ENCODE data around the gene DMD. TPM values are rescaled to one million over a fixed set of nuclear protein-coding genes. Genes with fewer than 3 reads are reported as not detected.

DMD gene
- total and polyA plus RNA-seq, 2 experiments from 2014 or later: 1.5 to 2.0 TPM

- Histone ChIP-seq H3K9me2 (ENCODE audit: insufficient read depth) (no peaks in the 10 kb centered on the region), H2AFZ (no peak overlapping the region), H3K79me2 (ENCODE audit: insufficient read depth) (no peaks in the 10 kb centered on the region), H3K9me3 (ENCODE audit: low read depth) (no peaks in the 10 kb centered on the region), H3K9ac (no peak overlapping the region), H3K4me2 (ENCODE audit: unreplicated experiment) (no peak overlapping the region), H3F3A (ENCODE audit: insufficient read depth) (no peaks in the 10 kb centered on the region), H3K4me3 (no peak overlapping the region), H3K36me3 (ENCODE audit: low read depth) (no peaks in the 10 kb centered on the region), H3K4me1 (ENCODE audit: insufficient read depth) (no peaks in the 10 kb centered on the region), H3K27ac (no peak overlapping the region), H3K27me3 (replicated peaks; ENCODE audit: insufficient read depth) (no peaks in the 10 kb centered on the region), H4K20me1 (ENCODE audit: insufficient read depth) (no peaks in the 10 kb centered on the region)
- WGBS, 2 experiments (ENCODE audit: low coverage in 1 of 2, low lambda C conversion rate in 2 of 2, missing lambda C conversion rate in 2 of 2): 7 to 10% methylated on average over 4 to 5 of the region's 5 CpGs
- no peak for DNase-seq
- in situ Hi-C loops (cut with MboI): no loop called here
- no peak for TF ChIP-seq EZH2 (IDR thresholded peaks at IDR 0.05; ENCODE audit: insufficient read depth, poor library complexity, severe bottlenecking)
- TF ChIP-seq EZH2phosphoT487 (IDR thresholded peaks at IDR 0.05; ENCODE audit: insufficient read depth, low read depth): no peak
Measured at GRCh38 chrX:32514986-32515385, 696.4 kb downstream of the DMD start.

DNA sequence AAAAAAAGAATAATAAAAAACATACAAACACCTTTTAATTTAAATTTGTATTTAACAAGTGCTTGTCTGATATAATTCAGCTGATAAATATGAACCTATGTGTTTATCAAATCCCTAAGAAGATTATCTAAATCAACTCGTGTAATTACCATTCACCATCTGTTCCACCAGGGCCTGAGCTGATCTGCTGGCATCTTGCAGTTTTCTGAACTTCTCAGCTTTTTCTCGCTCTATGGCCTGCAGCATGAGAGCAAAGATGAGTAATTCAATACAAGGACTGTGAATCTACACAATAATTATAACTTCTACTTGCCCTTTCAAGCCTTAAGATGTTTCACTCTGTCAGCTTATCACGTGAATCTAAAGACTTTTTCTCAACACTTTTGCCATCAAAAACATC, 709.7 kb downstream of the DMD start:
- TF ChIP-seq EZH2phosphoT487 (IDR thresholded peaks at IDR 0.05; ENCODE audit: insufficient read depth, low read depth) (no peak), EZH2 (IDR thresholded peaks at IDR 0.05; ENCODE audit: insufficient read depth, poor library complexity, severe bottlenecking) (no peak)
- in situ Hi-C loops (cut with MboI): no loop called here
- H3K4me1 ChIP-seq (ENCODE audit: insufficient read depth): no peaks in the 10 kb centered on the region
- no peak overlapping the region for H3K4me2 ChIP-seq (ENCODE audit: unreplicated experiment)
- no peaks in the 10 kb centered on the region for H3K79me2 ChIP-seq (ENCODE audit: insufficient read depth)
- H3K36me3 ChIP-seq (ENCODE audit: low read depth): no peaks in the 10 kb centered on the region
- no peak overlapping the region for H3K27ac ChIP-seq
- no peak overlapping the region for H3K4me3 ChIP-seq
- no peaks in the 10 kb centered on the region for H3K9me2 ChIP-seq (ENCODE audit: insufficient read depth)
- H3K9me3 ChIP-seq (ENCODE audit: low read depth): no peaks in the 10 kb centered on the region
- WGBS, 2 experiments (ENCODE audit: low coverage in 1 of 2, low lambda C conversion rate in 2 of 2, missing lambda C conversion rate in 2 of 2): 4 to 19% methylated on average over 3 of the region's 3 CpGs
- no peaks in the 10 kb centered on the region for H4K20me1 ChIP-seq (ENCODE audit: insufficient read depth)
- no peak for DNase-seq
- no peak overlapping the region for H3K9ac ChIP-seq
- H2AFZ ChIP-seq: no peak overlapping the region
- H3K27me3 ChIP-seq (replicated peaks; ENCODE audit: insufficient read depth): no peaks in the 10 kb centered on the region
- no peaks in the 10 kb centered on the region for H3F3A ChIP-seq (ENCODE audit: insufficient read depth)

DNA sequence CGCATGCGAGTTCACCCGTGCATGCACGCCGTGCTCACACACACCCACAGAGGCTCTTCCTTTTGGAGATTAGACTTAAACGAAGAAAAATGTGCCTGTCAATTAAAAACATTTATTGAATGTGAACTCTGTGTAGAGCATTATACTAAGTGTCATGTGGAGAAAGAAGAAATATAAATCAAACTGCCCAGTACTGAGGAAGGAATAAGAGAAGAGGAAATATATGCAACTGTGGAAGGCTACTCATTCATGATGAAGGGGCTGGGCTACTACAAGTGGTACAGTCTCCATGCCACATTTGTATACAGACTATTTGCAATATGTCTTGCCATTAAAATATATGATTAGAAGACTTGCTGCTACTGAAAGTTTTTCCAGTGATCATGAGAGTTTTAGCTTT, 714.7 kb downstream of the DMD start:
- Histone ChIP-seq H3K36me3 (ENCODE audit: low read depth) (no peaks in the 10 kb centered on the region), H3K9ac (no peak overlapping the region), H3K9me3 (ENCODE audit: low read depth) (no peaks in the 10 kb centered on the region), H3K79me2 (ENCODE audit: insufficient read depth) (no peaks in the 10 kb centered on the region), H3F3A (ENCODE audit: insufficient read depth) (no peaks in the 10 kb centered on the region), H3K27ac (no peak overlapping the region), H3K27me3 (replicated peaks; ENCODE audit: insufficient read depth) (no peaks in the 10 kb centered on the region), H4K20me1 (ENCODE audit: insufficient read depth) (no peaks in the 10 kb centered on the region), H3K4me2 (ENCODE audit: unreplicated experiment) (no peak overlapping the region), H2AFZ (no peak overlapping the region), H3K9me2 (ENCODE audit: insufficient read depth) (no peaks in the 10 kb centered on the region), H3K4me3 (no peak overlapping the region), H3K4me1 (ENCODE audit: insufficient read depth) (no peaks in the 10 kb centered on the region)
- TF ChIP-seq EZH2 (IDR thresholded peaks at IDR 0.05; ENCODE audit: insufficient read depth, poor library complexity, severe bottlenecking): no peak
- TF ChIP-seq EZH2phosphoT487 (IDR thresholded peaks at IDR 0.05; ENCODE audit: insufficient read depth, low read depth): no peak
- DNase-seq: no peak
- 43 to 44% methylated on average over 6 of the region's 6 CpGs for WGBS, 2 experiments (ENCODE audit: low coverage in 1 of 2, low lambda C conversion rate in 2 of 2, missing lambda C conversion rate in 2 of 2)
- in situ Hi-C loops (cut with MboI): no loop called here

DNA sequence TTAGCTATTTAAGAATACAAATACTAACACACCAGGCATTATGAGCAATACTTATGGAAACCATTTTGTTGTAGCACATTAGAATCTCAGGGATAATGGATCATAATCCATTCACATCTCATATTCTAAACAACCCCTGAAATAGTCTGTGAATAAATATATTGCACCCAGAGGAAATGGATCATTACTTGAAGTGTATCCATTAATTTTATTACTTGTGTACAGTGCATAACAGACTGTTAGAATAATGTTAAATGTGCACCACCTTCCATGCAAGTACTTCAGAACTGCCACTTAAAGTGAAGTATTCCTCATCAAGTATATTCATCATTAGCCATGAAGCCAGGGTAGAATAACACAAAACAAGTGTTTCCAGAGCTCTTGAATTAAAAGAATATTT, 715.5 kb downstream of the DMD start:
- DNase-seq: no peak
- no peak overlapping the region for H3K4me3 ChIP-seq
- H3K27ac ChIP-seq: no peak overlapping the region
- no peaks in the 10 kb centered on the region for H3K9me3 ChIP-seq (ENCODE audit: low read depth)
- no peak overlapping the region for H3K4me2 ChIP-seq (ENCODE audit: unreplicated experiment)
- no peaks in the 10 kb centered on the region for H3K79me2 ChIP-seq (ENCODE audit: insufficient read depth)
- no peaks in the 10 kb centered on the region for H3K9me2 ChIP-seq (ENCODE audit: insufficient read depth)
- in situ Hi-C loops (cut with MboI): no loop called here
- no peaks in the 10 kb centered on the region for H3K27me3 ChIP-seq (replicated peaks; ENCODE audit: insufficient read depth)
- no peak overlapping the region for H3K9ac ChIP-seq
- no peaks in the 10 kb centered on the region for H3F3A ChIP-seq (ENCODE audit: insufficient read depth)
- no peaks in the 10 kb centered on the region for H3K36me3 ChIP-seq (ENCODE audit: low read depth)
- H3K4me1 ChIP-seq (ENCODE audit: insufficient read depth): no peaks in the 10 kb centered on the region
- no peak for TF ChIP-seq EZH2 (IDR thresholded peaks at IDR 0.05; ENCODE audit: insufficient read depth, poor library complexity, severe bottlenecking)
- no peak for TF ChIP-seq EZH2phosphoT487 (IDR thresholded peaks at IDR 0.05; ENCODE audit: insufficient read depth, low read depth)
- H4K20me1 ChIP-seq (ENCODE audit: insufficient read depth): no peaks in the 10 kb centered on the region
- H2AFZ ChIP-seq: no peak overlapping the region

DNA sequence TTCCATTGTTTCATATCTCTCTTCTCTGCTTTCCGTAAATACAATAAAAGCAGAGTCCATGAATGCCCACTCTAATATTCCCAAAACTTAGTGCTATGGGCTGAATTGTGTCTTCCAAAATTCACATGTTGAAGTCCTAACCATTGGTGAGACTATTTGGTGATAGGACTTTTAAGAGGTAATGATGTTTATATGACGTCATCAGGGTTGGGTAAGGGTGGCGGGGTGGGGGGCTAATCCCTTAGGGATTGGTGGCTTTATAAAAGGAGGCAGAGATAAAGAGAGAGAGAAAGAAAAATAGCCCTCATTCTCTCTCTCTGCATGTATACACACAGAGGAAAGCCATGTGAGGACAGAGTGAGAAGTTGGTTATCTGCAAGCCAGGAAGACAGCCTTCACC, 722.2 kb downstream of the DMD start:
- H3K9me2 ChIP-seq (ENCODE audit: insufficient read depth): no peaks in the 10 kb centered on the region
- no peak overlapping the region for H3K4me2 ChIP-seq (ENCODE audit: unreplicated experiment)
- no peaks in the 10 kb centered on the region for H3K27me3 ChIP-seq (replicated peaks; ENCODE audit: insufficient read depth)
- H2AFZ ChIP-seq: no peak overlapping the region
- H3K9ac ChIP-seq: no peak overlapping the region
- TF ChIP-seq EZH2phosphoT487 (IDR thresholded peaks at IDR 0.05; ENCODE audit: insufficient read depth, low read depth) (no peak), EZH2 (IDR thresholded peaks at IDR 0.05; ENCODE audit: insufficient read depth, poor library complexity, severe bottlenecking) (no peak)
- no peak overlapping the region for H3K27ac ChIP-seq
- no peaks in the 10 kb centered on the region for H3K4me1 ChIP-seq (ENCODE audit: insufficient read depth)
- no peaks in the 10 kb centered on the region for H3F3A ChIP-seq (ENCODE audit: insufficient read depth)
- in situ Hi-C loops (cut with MboI): no loop called here
- no peaks in the 10 kb centered on the region for H3K36me3 ChIP-seq (ENCODE audit: low read depth)
- H4K20me1 ChIP-seq (ENCODE audit: insufficient read depth): no peaks in the 10 kb centered on the region
- no peaks in the 10 kb centered on the region for H3K79me2 ChIP-seq (ENCODE audit: insufficient read depth)
- H3K4me3 ChIP-seq: no peak overlapping the region
- H3K9me3 ChIP-seq (ENCODE audit: low read depth): no peaks in the 10 kb centered on the region
- 16 to 23% methylated on average over 2 to 3 of the region's 3 CpGs for WGBS, 2 experiments (ENCODE audit: low coverage in 1 of 2, low lambda C conversion rate in 2 of 2, missing lambda C conversion rate in 2 of 2)
- no peak for DNase-seq

All from GM23248 (cell line).